Stimulated activated CD4-positive, alpha-beta T cell treated with anti-CD3 and anti-CD28 coated beads, Interleukin-15, amount 100 ng/mL, for 48 hours (primary cell): ENCODE data around the gene CHFR.
"Not testable (repeated sequence)": the region's sequence is repeated elsewhere in the genome, so short reads cannot be mapped to it uniquely, and the experiment has no call there.

Source experiments
- DNase-seq, 2 donors: peaks; one replicate each; pipeline ENCODE4 v3.0.0-alpha.2; 2020; ENCODE audit warnings: low read depth in 2 of 2

CHFR gene

GRCh38 chr12:132809391-132809790, 78.0 kb downstream of the CHFR start:
- not testable (repeated sequence) for DNase-seq

- DNase-seq: no peak
Observed at GRCh38 chr12:132807295-132808092, 79.9 kb downstream of the CHFR start.

DNA sequence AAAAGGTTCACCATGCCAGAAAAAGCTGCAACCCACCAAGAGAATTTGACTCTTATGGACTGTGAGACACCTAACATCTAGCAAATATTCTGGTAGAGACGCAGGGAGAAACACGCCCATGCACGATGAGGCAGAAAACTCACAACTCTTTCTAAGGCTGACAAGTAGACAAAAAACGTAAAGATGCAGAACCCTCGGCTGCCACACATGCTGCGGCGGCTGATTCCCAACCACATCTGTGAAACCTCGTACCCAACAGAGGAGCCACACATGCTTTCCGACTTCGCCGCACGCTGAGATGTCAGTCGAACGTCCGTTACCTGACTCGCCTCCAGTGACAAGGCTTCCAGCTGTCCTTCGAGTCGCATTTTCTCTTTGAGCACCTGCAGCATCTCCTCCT, 80.5 kb downstream of the CHFR start:
- DNase-seq: peak; percentile 24 to 26

- no peak for DNase-seq
Observed at GRCh38 chr12:132804426-132804861, 83.0 kb downstream of the CHFR start.

DNA sequence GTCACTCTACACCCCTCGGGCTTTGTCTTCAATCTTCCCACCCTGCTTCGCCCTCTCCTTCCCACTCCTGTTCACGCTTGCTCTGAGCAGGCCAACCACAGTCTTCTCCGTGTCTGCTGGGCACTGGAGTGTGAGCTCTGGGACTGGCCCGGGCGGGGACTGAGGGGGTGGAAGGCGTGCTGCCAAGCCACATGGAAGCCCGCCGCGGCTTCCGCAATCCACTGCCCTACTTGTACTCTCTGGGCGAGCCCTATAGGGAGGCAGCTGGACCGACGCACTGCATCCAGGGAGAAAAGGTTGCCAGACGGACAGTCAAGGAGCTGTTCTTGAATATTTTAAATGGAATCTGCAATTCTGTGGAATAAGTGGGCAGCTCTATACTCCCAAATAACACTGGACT, 83.5 kb downstream of the CHFR start:
- DNase-seq: no peak

GRCh38 chr12:132803125-132803524, 84.3 kb downstream of the CHFR start:
- no peak for DNase-seq

DNA sequence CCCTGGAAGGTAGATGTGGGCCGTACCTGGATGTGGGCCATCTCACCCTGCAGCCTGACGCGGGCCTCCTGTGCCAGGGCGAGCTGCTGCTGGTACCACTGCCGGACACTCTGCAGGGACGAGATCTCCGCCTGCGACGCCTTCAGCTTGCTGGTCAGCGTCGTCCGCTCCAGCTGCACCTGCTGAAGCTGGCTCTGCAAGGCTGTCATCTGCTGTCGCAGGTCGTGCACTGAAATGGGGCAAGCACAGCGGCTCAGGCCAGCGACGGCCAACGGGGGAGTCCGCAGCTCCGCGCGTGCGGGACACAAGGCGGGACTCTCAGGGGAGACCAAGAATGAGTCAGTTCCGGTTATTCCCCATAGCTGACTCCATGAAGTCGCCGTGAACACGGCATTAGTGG, 85.7 kb downstream of the CHFR start:
- DNase-seq: no peak

- DNase-seq: no peak
Observed at GRCh38 chr12:132798836-132799235, 88.6 kb downstream of the CHFR start.

GRCh38 chr12:132797820-132798570, 89.4 kb downstream of the CHFR start:
- DNase-seq: no peak

- no peak for DNase-seq
Observed at GRCh38 chr12:132795847-132796246, 91.6 kb downstream of the CHFR start.

DNA sequence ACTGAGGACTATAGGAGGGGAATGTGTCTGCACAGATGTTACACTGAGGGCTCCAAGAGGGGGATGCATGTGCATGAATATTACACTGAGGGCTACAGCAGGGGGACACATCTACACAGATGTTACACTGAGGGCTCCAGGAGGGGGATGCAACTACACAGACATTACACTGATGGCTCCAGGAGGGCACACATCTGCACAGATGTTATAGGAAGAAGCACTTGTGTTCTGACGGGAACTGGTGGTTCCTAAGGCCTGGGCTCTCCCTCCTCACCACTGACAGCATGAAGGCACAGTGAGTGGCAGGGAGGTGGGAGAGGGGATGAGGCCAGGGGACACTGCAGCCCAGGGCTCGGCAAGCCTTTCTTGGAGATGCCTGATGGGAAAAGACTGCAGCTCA, 95.5 kb downstream of the CHFR start:
- DNase-seq: not testable (repeated sequence)

DNA sequence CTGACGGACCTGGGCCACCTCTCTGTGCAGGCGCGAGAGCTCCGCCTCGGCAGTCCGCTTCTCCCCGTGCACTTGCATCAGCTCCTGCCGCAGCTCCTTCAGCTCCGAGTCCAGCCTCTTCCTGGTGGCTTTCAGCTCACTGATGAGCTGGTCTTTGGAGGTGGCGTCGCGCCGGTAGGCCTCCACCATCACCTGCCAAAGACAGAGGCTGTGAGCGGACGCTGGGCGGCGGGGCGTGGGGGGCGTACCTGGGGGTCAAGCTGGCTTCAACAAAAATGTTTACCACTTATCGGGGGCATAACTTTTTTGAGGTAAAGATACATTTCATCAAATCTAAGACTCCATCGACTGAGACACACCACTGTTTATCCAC, 98.3 kb downstream of the CHFR start:
- DNase-seq: no peak

- DNase-seq: no peak
Observed at GRCh38 chr12:132788375-132789098, 98.9 kb downstream of the CHFR start.

DNA sequence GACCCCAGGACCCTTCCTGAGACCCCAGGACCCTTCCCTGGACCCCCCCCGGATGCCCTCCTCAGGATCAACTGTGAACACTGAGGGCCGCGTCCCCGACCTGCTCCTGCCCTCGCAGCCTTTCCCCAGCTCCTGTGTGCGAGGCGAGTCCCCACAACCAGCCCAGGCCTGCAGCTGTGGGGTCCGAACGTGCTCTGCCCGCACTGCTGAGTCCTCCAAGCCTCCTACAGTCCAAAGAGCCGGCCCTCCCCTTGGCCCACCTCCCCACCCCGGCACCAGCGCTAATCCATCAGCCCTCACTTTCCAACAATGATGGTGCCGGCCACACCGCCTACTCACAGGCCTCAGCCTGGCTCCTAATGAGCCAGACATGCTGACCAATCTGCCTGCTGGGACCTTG, 99.5 kb downstream of the CHFR start:
- no peak for DNase-seq

- DNase-seq: no peak
Observed at GRCh38 chr12:132786192-132786591, 101.2 kb downstream of the CHFR start.

GRCh38 chr12:132784580-132784979, 102.8 kb downstream of the CHFR start:
- DNase-seq: no peak

- no peak for DNase-seq
Observed at GRCh38 chr12:132783917-132784531, 103.4 kb downstream of the CHFR start.
